GM12878 (cell line): ENCODE measurements around the gene IQGAP2. TPM values are rescaled to one million over a fixed set of nuclear protein-coding genes. Genes with fewer than 3 reads are reported as not detected.

Source experiments
- ATAC-seq: fragments of 200-7000 bp; cut with Tn5 transposase; 3 replicates; pipeline ENCODE4 v1.9.1; 2020; ENCODE audit warnings: mild to moderate bottlenecking, moderate library complexity
- BruUV-seq: library from RNA; stranded (reverse); fragments of 400-500 nt; replicated peaks from 2 replicates; lab custom pipeline; 2021; lab: Mats Ljungman, UMichigan
- CTCF ChIA-PET: fragments of 300-600 bp; sonication (Branson Sonifier 250); formaldehyde crosslinking; extraction: SDS; loops from one replicate; lab custom pipeline; 2021; ENCODE audit warnings: inconsistent platforms; lab: Yijun Ruan, JAX
- POLR2A ChIA-PET: fragments of 350-600 bp; formaldehyde crosslinking; extraction: SDS; loops from one replicate; lab custom pipeline; 2021; ENCODE audit warnings: inconsistent platforms; lab: Charles Lee
- RAD21 ChIA-PET: fragments of 300-600 bp; sonication (Branson Sonifier 250); formaldehyde crosslinking; loops from one replicate; lab custom pipeline; 2023; ENCODE audit warnings: antibody characterized with exemption; ENCODE audit not compliant: unreplicated experiment; lab: Charles Lee
- SMC1A ChIA-PET: fragments of 300-600 bp; sonication (Branson Sonifier 250); formaldehyde crosslinking; loops from one replicate; lab custom pipeline; 2023; ENCODE audit not compliant: unreplicated experiment, uncharacterized antibody; lab: Charles Lee
- DNase-seq: peaks from one replicate; pipeline ENCODE4 v3.0.0-alpha.2; 2011; ENCODE audit warnings: low read depth, low spot score
- FAIRE-seq: peaks from 3 replicates; lab custom pipeline; 2011; peaks lifted over from hg19 to GRCh38; lab: Jason Lieb, UNC
- H2AFZ ChIP-seq: 2 replicates; pipeline ENCODE4 v1.6.0; 2011; ENCODE audit warnings: low read depth, low read length, control low read depth; ENCODE audit not compliant: control insufficient read depth
- H3K27ac ChIP-seq: 2 replicates; pipeline ENCODE4 v1.5.1; 2011; ENCODE audit warnings: control low read depth; ENCODE audit not compliant: control insufficient read depth, insufficient read depth
- H3K27me3 ChIP-seq, 2 experiments: replicated peaks in 1 of 2; 2 replicates each; pipeline versions ENCODE4 v1.6.0 to v1.6.1; 2011; ENCODE audit warnings: low read length in 1 of 2; ENCODE audit not compliant: control insufficient read depth in 2 of 2, insufficient read depth in 2 of 2
- H3K36me3 ChIP-seq, 2 experiments: 2 replicates each; pipeline ENCODE4 v1.5.1; 2011; ENCODE audit warnings: low read length in 1 of 2; ENCODE audit not compliant: control insufficient read depth in 2 of 2, insufficient read depth in 2 of 2
- H3K4me1 ChIP-seq: 2 replicates; pipeline ENCODE4 v1.6.1; 2011; ENCODE audit warnings: mild to moderate bottlenecking, low read length, moderate library complexity, mixed read lengths; ENCODE audit not compliant: control insufficient read depth, insufficient read depth
- H3K4me2 ChIP-seq: 2 replicates; pipeline ENCODE4 v1.6.0; 2011; ENCODE audit warnings: control low read depth; ENCODE audit not compliant: control insufficient read depth, insufficient read depth
- H3K4me3 ChIP-seq: fragments of 200-600 bp; sonication (generic); 2 replicates; pipeline ENCODE4 v1.5.1; 2016
- H3K79me2 ChIP-seq: 2 replicates; pipeline ENCODE4 v1.6.0; 2011; ENCODE audit warnings: low read length; ENCODE audit not compliant: control insufficient read depth, insufficient read depth
- H3K9ac ChIP-seq: 2 replicates; pipeline ENCODE4 v1.8.0; 2011; ENCODE audit warnings: low read length, control low read depth, mixed read lengths; ENCODE audit not compliant: control insufficient read depth, insufficient read depth
- H3K9me3 ChIP-seq: replicated peaks from 3 replicates; pipeline ENCODE4 v1.5.1; 2011; ENCODE audit warnings: mild to moderate bottlenecking, low read length; ENCODE audit not compliant: control insufficient read depth, insufficient read depth
- H4K20me1 ChIP-seq: 2 replicates; pipeline ENCODE4 v1.6.0; 2011; ENCODE audit not compliant: control insufficient read depth, insufficient read depth
- CEBPB ChIP-seq, 2 experiments: fragments of 150-350 bp in 1 of 2; IDR thresholded peaks; 2 replicates each; pipeline ENCODE4 v1.6.1; 2012 to 2014; ENCODE audit warnings: low read depth in 2 of 2, low read length in 2 of 2, borderline replicate concordance in 1 of 2, inconsistent platforms in 1 of 2
- HCFC1 ChIP-seq: fragments of 150-350 bp; IDR thresholded peaks from 2 replicates; pipeline ENCODE4 v1.6.1; 2014; ENCODE audit warnings: low read length
- IRF3 ChIP-seq: fragments of 450-650 bp; IDR thresholded peaks from 2 replicates; pipeline ENCODE4 v1.6.1; 2014; ENCODE audit warnings: mild to moderate bottlenecking
- JUND ChIP-seq: IDR thresholded peaks from 2 replicates; pipeline ENCODE4 v1.6.1; 2012; ENCODE audit warnings: low read depth, mild to moderate bottlenecking, low read length, improper control_type of control experiment, moderate library complexity
- NR2F1 ChIP-seq: fragments of 450-650 bp; conservative IDR thresholded peaks from 2 replicates; pipeline ENCODE4 v1.6.1; 2017; ENCODE audit warnings: mild to moderate bottlenecking
- RELB ChIP-seq: fragments of 450-650 bp; IDR thresholded peaks from 2 replicates; pipeline ENCODE4 v1.6.1; 2017; ENCODE audit warnings: low read depth, mild to moderate bottlenecking, moderate library complexity
- SPI1 ChIP-seq: IDR thresholded peaks from 2 replicates; pipeline ENCODE4 v1.6.1; 2011; ENCODE audit warnings: low read depth, mild to moderate bottlenecking, low read length, moderate library complexity, borderline replicate concordance; ENCODE audit not compliant: insufficient read depth
- TBL1XR1 ChIP-seq: IDR thresholded peaks from 2 replicates; pipeline ENCODE4 v1.6.1; 2012; ENCODE audit warnings: low read depth, low read length, improper control_type of control experiment
- TCF12 ChIP-seq: IDR thresholded peaks from 2 replicates; pipeline ENCODE4 v1.6.1; 2011; ENCODE audit warnings: low read depth, mild to moderate bottlenecking, low read length
- TCF3 ChIP-seq: IDR thresholded peaks from 2 replicates; pipeline ENCODE4 v1.6.1; 2012; ENCODE audit warnings: low read depth, mild to moderate bottlenecking, low read length, borderline replicate concordance; ENCODE audit not compliant: insufficient read depth
- ZNF687 ChIP-seq: fragments of 450-650 bp; IDR thresholded peaks from 2 replicates; pipeline ENCODE4 v1.6.1; 2017; ENCODE audit warnings: mild to moderate bottlenecking, moderate library complexity
- WGBS: methylation state at CpG from one replicate; pipeline ENCODE4 v1.1.6; 2016; ENCODE audit warnings: low lambda C conversion rate; ENCODE audit not compliant: insufficient replicate concordance, insufficient coverage; ENCODE audit errors: missing lambda C conversion rate; 5-methylcytosine and 5-hydroxymethylcytosine counted together
- in situ Hi-C: fragments of 300-500 bp; cut with MboI; formaldehyde crosslinking; loops from 9 replicates; pipeline ENCODE4 v1.14.3; 2018; ENCODE audit warnings: mixed read lengths
- intact Hi-C: fragments of 100-400 bp; cut with micrococcal nuclease; formaldehyde crosslinking; loops from one replicate; pipeline ENCODE4 v1.14.2; 2022; ENCODE audit not compliant: unreplicated experiment
- polyA plus RNA-seq, 11 experiments: library from polyadenylated mRNA; depleted of rRNA in 4 of 11; unstranded in 6 of 11; stranded (reverse) in 5 of 11; fragments of >200 nt; fragmentation: Nextera tagmentation in 4 of 11; fragmentation: Illumina TruSeq in 1 of 11; extraction: Ambion mirVana in 4 of 11; extraction: Trizol in 1 of 11; gene quantifications; 1 replicate in 1 of 11; 2 replicates in 10 of 11; pipeline versions ENCODE4 v1.2.1 to v1.2.3, GENCODE V29; 2011 to 2016; ENCODE audit warnings: inconsistent platforms in 2 of 11, missing spikeins in 2 of 11, low read depth in 1 of 11
- total RNA-seq, 4 experiments: library from RNA; depleted of rRNA in 3 of 4; stranded (reverse); fragments of >200 nt in 3 of 4; fragmentation: Illumina TruSeq in 1 of 4; extraction: Trizol in 1 of 4; gene quantifications; 2 replicates each; pipeline versions ENCODE4 v1.2.1 to v1.2.3, GENCODE V29; 2013 to 2021

Gene IQGAP2
- total and polyA plus RNA-seq, 10 of the 15 experiments (the other 5 are each of a cell fraction or from before 2014, with no cell fraction given) = 14.5 to 41.4 (median 21.8) TPM

- H4K20me1 ChIP-seq = no peaks in the 10 kb centered on the region
- 76% methylated on average over 4 of the region's 4 CpGs for WGBS
- peaks cover 0 to 13% of the 10 kb centered on the region in 2 experiments; a peak in 2 of 4 replicates for H3K27me3 ChIP-seq
- H3K27ac ChIP-seq = no peak overlapping the region
- TF ChIP-seq HCFC1 (no peak), JUND (no peak), NR2F1 (no peak), TCF12 (no peak), CEBPB (IDR thresholded peaks at IDR 0.05; ENCODE audit: borderline replicate concordance in 1 of 2, low read depth in 2 of 2, low read length in 2 of 2) (no peak), TBL1XR1 (no peak), IRF3 (no peak), SPI1 (no peak), RELB (no peak), ZNF687 (no peak), TCF3 (no peak)
- TF ChIP-seq, all 136 proteins: peak for 0
- BruUV-seq = no TSS peak
- Histone ChIP-seq H3K4me3 (no peak overlapping the region), H3K79me2 (no peaks in the 10 kb centered on the region), H3K36me3 (no peaks in the 10 kb centered on the region), H3K4me2 (no peak overlapping the region), H3K9ac (no peak overlapping the region), H2AFZ (no peak overlapping the region), H3K4me1 (peaks cover 23% of the 10 kb centered on the region), H3K9me3 (no peaks in the 10 kb centered on the region; the same call in 1 of the 3 replicates)
- RAD21 ChIA-PET = interaction anchor here (0.9 to 11.7 kb wide), 3 partner anchors 18 to 78 kb away, joined by 4 to 254 read pairs (median 59); no protein-coding TSS in a partner anchor
- intact Hi-C loops = no loop called here
- no peak for FAIRE-seq
- DNase-seq = no peak
- POLR2A ChIA-PET = interaction anchor here (6.2 kb wide), 1 partner anchor 18 kb away, joined by 144 read pairs; no protein-coding TSS in a partner anchor
- no peak for ATAC-seq
- CTCF ChIA-PET = interaction anchor here (1.0 to 10.7 kb wide), 4 partner anchors 18 to 117 kb away, joined by 3 to 153 read pairs (median 64); no protein-coding TSS in a partner anchor
- in situ Hi-C loops = loop anchor here (5.0 kb wide), 1 partner anchor 58 kb away; no protein-coding TSS in a partner anchor
- SMC1A ChIA-PET = interaction anchor here (0.9 to 14.6 kb wide), 6 partner anchors 8 to 117 kb away, joined by 4 to 206 read pairs (median 40); no protein-coding TSS in a partner anchor
Measured at GRCh38 chr5:76718880-76719279, 315.8 kb downstream of the IQGAP2 start.
